Ascending aorta (tissue), 2 donors: ENCODE measurements around the gene PITPNB. TPM values are rescaled to one million over a fixed set of nuclear protein-coding genes. Genes with fewer than 3 reads are reported as not detected.

Experiments
- DNase-seq, 2 donors: peaks; one replicate each; pipeline ENCODE4 v3.0.0-alpha.2; 2019; ENCODE audit warnings: low spot score in 2 of 2
- H3K27ac ChIP-seq, 2 donors: fragments of 200-600 bp; sonication (generic); one replicate each; pipeline ENCODE4 v1.5.1; 2016 to 2017; ENCODE audit warnings: mild to moderate bottlenecking in 1 of 2
- H3K27me3 ChIP-seq: fragments of 200-600 bp; sonication (generic); one replicate; pipeline ENCODE4 v1.5.1; 2017
- H3K36me3 ChIP-seq, 2 donors: fragments of 200-600 bp; sonication (generic); one replicate each; pipeline ENCODE4 v1.5.1; 2016
- H3K4me1 ChIP-seq, 2 donors: fragments of 200-600 bp; sonication (generic); one replicate each; pipeline ENCODE4 v1.5.1; 2016 to 2017; ENCODE audit warnings: mild to moderate bottlenecking in 1 of 2
- H3K4me3 ChIP-seq, 2 donors: fragments of 200-600 bp; sonication (generic); one replicate each; pipeline ENCODE4 v1.5.1; 2016 to 2017; ENCODE audit warnings: mild to moderate bottlenecking in 1 of 2
- H3K9me3 ChIP-seq, 2 donors: fragments of 200-600 bp; sonication (generic); one replicate each; pipeline ENCODE4 v1.5.1; 2016
- intact Hi-C: fragments of 100-400 bp; cut with DNase I; formaldehyde crosslinking; loops from one replicate; pipeline ENCODE4 v1.15.1; 2023
- total RNA-seq: library from RNA; depleted of rRNA; stranded (reverse); fragments of >200 nt; gene quantifications from one replicate; pipeline ENCODE4 v1.1.0, GENCODE V29; 2016
- TF ChIP-seq, protein P1 (sequence below), 3 experiments: fragments of 200-600 bp in 2 of 3; fragments of 450-650 bp in 1 of 3; sonication (generic) in 2 of 3; IDR thresholded peaks; one replicate each; pipeline ENCODE4 v1.5.1; 2016 to 2019; ENCODE audit warnings: antibody characterized with exemption in 3 of 3, mild to moderate bottlenecking in 1 of 3, moderate library complexity in 1 of 3

PITPNB gene
- total RNA-seq, 1 donor from 2014 or later: 42.1 TPM

DNA sequence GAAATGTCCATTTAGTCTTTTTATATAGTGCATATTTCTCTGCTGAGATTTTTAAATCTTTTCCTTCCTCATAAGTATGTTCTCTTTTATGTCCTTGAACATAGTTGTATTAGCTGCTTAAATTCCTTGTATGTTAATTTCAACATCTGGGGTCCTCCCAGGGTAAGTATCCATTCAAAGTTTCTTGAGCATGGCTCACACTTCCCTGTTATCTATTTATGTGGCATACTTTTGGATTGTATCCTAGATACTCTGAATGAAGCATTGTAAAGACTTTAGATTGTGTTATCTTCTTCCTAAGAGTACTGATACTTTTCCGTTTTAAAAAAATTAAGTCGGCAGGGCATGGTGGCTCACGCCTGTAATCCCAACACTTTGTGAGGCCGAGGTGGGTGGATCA is 28.4 kb upstream of the PITPNB start:
- Histone ChIP-seq H3K27me3 (no peaks in the 10 kb centered on the region), H3K36me3 (no peaks in the 10 kb centered on the region), H3K9me3 (no peaks in the 10 kb centered on the region), H3K4me3 (no peak overlapping the region), H3K27ac (no peak overlapping the region), H3K4me1 (peaks cover 0 to 6% of the 10 kb centered on the region in 2 donors)
- intact Hi-C loops: no loop called here
- DNase-seq: no peak
- TF ChIP-seq, protein P1, sequence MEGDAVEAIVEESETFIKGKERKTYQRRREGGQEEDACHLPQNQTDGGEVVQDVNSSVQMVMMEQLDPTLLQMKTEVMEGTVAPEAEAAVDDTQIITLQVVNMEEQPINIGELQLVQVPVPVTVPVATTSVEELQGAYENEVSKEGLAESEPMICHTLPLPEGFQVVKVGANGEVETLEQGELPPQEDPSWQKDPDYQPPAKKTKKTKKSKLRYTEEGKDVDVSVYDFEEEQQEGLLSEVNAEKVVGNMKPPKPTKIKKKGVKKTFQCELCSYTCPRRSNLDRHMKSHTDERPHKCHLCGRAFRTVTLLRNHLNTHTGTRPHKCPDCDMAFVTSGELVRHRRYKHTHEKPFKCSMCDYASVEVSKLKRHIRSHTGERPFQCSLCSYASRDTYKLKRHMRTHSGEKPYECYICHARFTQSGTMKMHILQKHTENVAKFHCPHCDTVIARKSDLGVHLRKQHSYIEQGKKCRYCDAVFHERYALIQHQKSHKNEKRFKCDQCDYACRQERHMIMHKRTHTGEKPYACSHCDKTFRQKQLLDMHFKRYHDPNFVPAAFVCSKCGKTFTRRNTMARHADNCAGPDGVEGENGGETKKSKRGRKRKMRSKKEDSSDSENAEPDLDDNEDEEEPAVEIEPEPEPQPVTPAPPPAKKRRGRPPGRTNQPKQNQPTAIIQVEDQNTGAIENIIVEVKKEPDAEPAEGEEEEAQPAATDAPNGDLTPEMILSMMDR (IDR thresholded peaks at IDR 0.05): no peak

DNA sequence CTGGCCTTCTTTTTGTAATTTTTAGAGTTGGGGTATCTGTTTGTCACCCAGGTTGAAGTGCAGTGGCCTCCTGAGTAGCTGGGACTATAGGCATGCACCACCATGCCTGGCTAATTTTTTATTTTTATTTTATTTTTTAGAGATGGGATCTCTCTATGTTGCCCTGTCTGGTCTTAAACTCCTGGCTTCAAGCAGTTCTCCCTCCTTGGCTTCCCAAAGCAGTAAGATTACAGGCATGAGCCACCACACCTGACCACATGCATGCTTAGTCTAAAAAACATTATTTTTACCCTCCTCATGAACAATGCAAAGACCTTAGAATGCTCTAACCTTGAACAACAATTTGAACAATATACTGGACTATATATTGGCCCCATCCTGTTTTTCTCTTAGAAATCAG is 22.1 kb upstream of the PITPNB start:
- H3K4me1 ChIP-seq: no peaks in the 10 kb centered on the region
- intact Hi-C loops: no loop called here
- no peaks in the 10 kb centered on the region for H3K27me3 ChIP-seq
- H3K9me3 ChIP-seq: no peaks in the 10 kb centered on the region
- DNase-seq: no peak
- TF ChIP-seq, protein P1 (IDR thresholded peaks at IDR 0.05): no peak
- H3K36me3 ChIP-seq: no peaks in the 10 kb centered on the region
- no peak overlapping the region for H3K27ac ChIP-seq
- no peak overlapping the region for H3K4me3 ChIP-seq

DNA sequence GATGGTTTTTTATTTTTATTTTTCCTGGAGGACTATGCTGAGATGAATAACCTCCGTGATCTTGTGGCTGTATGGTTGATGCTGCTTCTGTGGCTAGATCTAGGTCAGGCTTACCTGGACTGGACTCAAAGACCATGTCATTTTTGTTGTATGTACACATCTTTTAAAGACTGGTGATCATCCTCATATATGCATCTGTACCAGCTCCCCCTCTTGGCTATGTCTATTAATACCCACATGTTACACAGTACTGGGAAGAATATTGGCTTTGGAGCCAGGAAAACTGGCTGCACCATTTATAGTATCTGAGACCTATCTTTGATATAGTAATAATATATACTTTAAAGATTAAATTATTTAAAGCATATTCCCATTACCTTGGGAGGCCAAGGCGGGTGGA is 18.4 kb upstream of the PITPNB start:
- Histone ChIP-seq H3K9me3 (no peaks in the 10 kb centered on the region), H3K27ac (no peak overlapping the region), H3K36me3 (no peaks in the 10 kb centered on the region), H3K27me3 (no peaks in the 10 kb centered on the region), H3K4me3 (no peak overlapping the region), H3K4me1 (no peaks in the 10 kb centered on the region)
- intact Hi-C loops: no loop called here
- no peak for DNase-seq
- TF ChIP-seq, protein P1 (IDR thresholded peaks at IDR 0.05): no peak

DNA sequence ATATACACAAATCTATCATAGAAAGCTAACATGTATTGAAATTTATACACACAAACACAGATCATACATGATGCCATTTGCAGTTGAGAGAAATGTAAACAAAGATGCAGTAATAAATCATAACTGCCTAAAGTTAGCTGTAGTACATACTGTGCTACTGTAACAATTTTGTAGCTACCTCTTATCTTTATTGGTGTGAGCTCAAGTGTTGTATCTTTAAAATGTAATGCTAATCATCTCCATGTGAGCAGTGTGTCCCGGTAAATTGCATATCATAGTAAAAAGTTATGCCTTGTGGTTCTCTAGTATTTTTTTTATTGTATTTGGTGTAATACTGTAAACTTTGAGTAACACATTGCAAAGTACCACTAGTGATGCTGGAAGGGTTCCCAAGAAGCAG is 16.8 kb upstream of the PITPNB start:
- intact Hi-C loops: no loop called here
- no peak for DNase-seq
- H3K4me3 ChIP-seq: no peak overlapping the region
- TF ChIP-seq, protein P1 (IDR thresholded peaks at IDR 0.05): no peak
- no peaks in the 10 kb centered on the region for H3K27me3 ChIP-seq
- no peaks in the 10 kb centered on the region for H3K9me3 ChIP-seq
- H3K36me3 ChIP-seq: no peaks in the 10 kb centered on the region
- H3K27ac ChIP-seq: no peak overlapping the region
- no peaks in the 10 kb centered on the region for H3K4me1 ChIP-seq

DNA sequence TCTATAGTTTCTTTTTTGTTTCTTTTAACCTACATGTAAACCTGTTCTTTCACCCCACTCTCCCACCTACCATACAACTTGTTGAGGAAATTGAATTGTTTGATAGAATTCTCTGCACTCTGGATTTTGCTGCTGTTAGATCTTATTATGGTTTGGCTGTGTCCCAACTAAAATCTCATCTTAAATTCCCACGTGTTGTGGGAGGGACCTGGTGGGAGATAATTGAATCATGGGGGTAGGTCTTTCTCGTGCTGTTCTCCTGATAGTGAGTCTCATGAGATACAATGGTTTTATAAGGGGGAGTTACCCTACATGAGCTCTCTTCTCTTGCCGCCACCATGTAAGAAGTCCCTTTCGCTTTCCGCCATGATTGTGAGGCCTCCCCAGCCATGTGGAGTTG is 15.0 kb upstream of the PITPNB start:
- no peak for DNase-seq
- H3K4me3 ChIP-seq: no peak overlapping the region
- H3K36me3 ChIP-seq: no peaks in the 10 kb centered on the region
- no peaks in the 10 kb centered on the region for H3K4me1 ChIP-seq
- no peaks in the 10 kb centered on the region for H3K27me3 ChIP-seq
- intact Hi-C loops: no loop called here
- TF ChIP-seq, protein P1 (IDR thresholded peaks at IDR 0.05): no peak
- H3K9me3 ChIP-seq: no peaks in the 10 kb centered on the region
- H3K27ac ChIP-seq: no peak overlapping the region
